K562 treated with DMSO at 1 percent for 12 hours (cell line): ENCODE results near the gene TMOD4. TPM values are rescaled to one million over a fixed set of nuclear protein-coding genes. Genes with fewer than 3 reads are reported as not detected.

ENCODE experiments used
- total RNA-seq: library from RNA; unstranded; fragments of 300-600 nt; gene quantifications from 2 replicates; pipeline ENCODE4 v1.2.3, GENCODE V29; 2022; ENCODE audit not compliant: insufficient read depth

TMOD4 gene
- not detected in 2 replicates for total RNA-seq

GRCh38 chr1:151175863-151176262, at the start of gene TMOD4:
Gene TMOD4 (minus strand): TSS chr1:151175981. CDS start chr1:151174875, 1,106 bp downstream.

GRCh38 chr1:151198254-151199127, 22.7 kb upstream of the TMOD4 start, which contains the start of gene PIP5K1A:
Gene PIP5K1A (plus strand): TSS chr1:151198552. CDS start chr1:151198997, 445 bp downstream.

GRCh38 chr1:151189637-151190445, 14.1 kb upstream of the TMOD4 start, which contains the start of gene VPS72:
Gene VPS72 (minus strand): TSS chr1:151190197. CDS start chr1:151190121, 76 bp downstream.

GRCh38 chr1:151165738-151166504, 9.9 kb downstream of the TMOD4 start, which contains the start of the genes LYSMD1 and SCNM1:
Gene LYSMD1 (minus strand): TSS chr1:151165902. CDS start chr1:151165258, 644 bp downstream.
Gene SCNM1 (plus strand): TSS chr1:151166144. CDS start chr1:151166153, 9 bp downstream.

GRCh38 chr1:151156515-151156819, 19.3 kb downstream of the TMOD4 start, which contains the start of gene TNFAIP8L2:
Gene TNFAIP8L2 (plus strand): TSS chr1:151156649. CDS start chr1:151158698, 2,049 bp downstream.

GRCh38 chr1:151146412-151147131, 29.2 kb downstream of the TMOD4 start, which contains the start of gene SEMA6C:
Gene SEMA6C (minus strand): TSS chr1:151146631. CDS start chr1:151142621, 4,010 bp downstream.

Other genes with a start within 250 kb of the TMOD4 start
- gene SETDB1, start 249.6 kb downstream of the TMOD4 start, total RNA-seq, result 15.8 and 26.4 TPM in 2 replicates
- gene CERS2, start 201.1 kb downstream of the TMOD4 start, total RNA-seq, result 129 and 225 TPM in 2 replicates
- gene ANXA9, start 193.7 kb downstream of the TMOD4 start, total RNA-seq, result 1.9 and 9.1 TPM in 2 replicates
- gene MINDY1, start 169.1 kb downstream of the TMOD4 start, total RNA-seq, result 5.7 and 18.8 TPM in 2 replicates
- 12.8 and 32.1 TPM in 2 replicates for gene PRUNE1, start 167.5 kb downstream of the TMOD4 start, total RNA-seq
- gene BNIPL, start 139.4 kb downstream of the TMOD4 start, total RNA-seq, result 1.4 and 3.2 TPM in 2 replicates
- 2.7 and 4.8 TPM in 2 replicates for gene C1orf56, start 128.2 kb downstream of the TMOD4 start, total RNA-seq
- 30.9 and 78.5 TPM in 2 replicates for gene CDC42SE1, start 116.4 kb downstream of the TMOD4 start, total RNA-seq
- 5.1 and 9.4 TPM in 2 replicates for gene MLLT11, start 115.6 kb downstream of the TMOD4 start, total RNA-seq
- gene GABPB2, start 105.2 kb downstream of the TMOD4 start, total RNA-seq, result 0.97 and 7.5 TPM in 2 replicates
- 5.3 and 7.6 TPM in 2 replicates for gene SEMA6C, start 29.4 kb downstream of the TMOD4 start, total RNA-seq
- gene TNFAIP8L2, start 19.3 kb downstream of the TMOD4 start, total RNA-seq, result not detected in 2 replicates
- gene LYSMD1, start 10.1 kb downstream of the TMOD4 start, total RNA-seq, result 2.3 and 4.8 TPM in 2 replicates
- gene SCNM1, start 9.8 kb downstream of the TMOD4 start, total RNA-seq, result 56.7 and 62.1 TPM in 2 replicates
- gene VPS72, start 14.2 kb upstream of the TMOD4 start, total RNA-seq, result 74.3 and 74.9 TPM in 2 replicates
- 8.2 and 26.4 TPM in 2 replicates for gene PIP5K1A, start 22.6 kb upstream of the TMOD4 start, total RNA-seq
- 300 and 354 TPM in 2 replicates for gene PSMD4, start 78.8 kb upstream of the TMOD4 start, total RNA-seq
- 19.6 and 35.6 TPM in 2 replicates for gene ZNF687, start 106.3 kb upstream of the TMOD4 start, total RNA-seq
- gene PI4KB, start 151.4 kb upstream of the TMOD4 start, total RNA-seq, result 44.3 and 56.9 TPM in 2 replicates
- 8.3 and 21.0 TPM in 2 replicates for gene RFX5, start 171.3 kb upstream of the TMOD4 start, total RNA-seq
- 44.0 and 45.5 TPM in 2 replicates for gene SELENBP1, start 196.7 kb upstream of the TMOD4 start, total RNA-seq
- 499 and 556 TPM in 2 replicates for gene PSMB4, start 223.6 kb upstream of the TMOD4 start, total RNA-seq